Right lobe of liver (tissue), 6 donors: Measurements from ENCODE around the gene LYST. TPM values are rescaled to one million over a fixed set of nuclear protein-coding genes. Genes with fewer than 3 reads are reported as not detected.
A peak's percentile ranks its signal among the peaks of the same experiment; 100 is the strongest.

Source experiments
- ATAC-seq, 4 donors: fragments of 200-7000 bp; cut with Tn5 transposase; one replicate each; pipeline ENCODE4 v1.9.1; 2020; ENCODE audit warnings: mild to moderate bottlenecking in 4 of 4, moderate library complexity in 4 of 4
- DNase-seq, 3 donors: peaks; one replicate each; pipeline ENCODE4 v3.0.0-alpha.2; 2020
- H3K27ac ChIP-seq, 3 donors: fragments of 200-600 bp; one replicate each; pipeline ENCODE4 v1.8.0; 2022
- H3K27me3 ChIP-seq, 2 donors: fragments of 200-600 bp; one replicate each; pipeline ENCODE4 v1.8.0; 2022
- H3K36me3 ChIP-seq, 4 donors: fragments of 200-600 bp; sonication (generic) in 1 of 4; one replicate each; pipeline versions ENCODE4 v1.5.1 to v1.8.0; 2017 to 2022; ENCODE audit warnings: control low read depth in 1 of 4
- H3K4me1 ChIP-seq, 4 donors: fragments of 200-600 bp; sonication (generic) in 1 of 4; one replicate each; pipeline versions ENCODE4 v1.5.1 to v1.8.0; 2017 to 2022; ENCODE audit warnings: control low read depth in 1 of 4
- H3K4me3 ChIP-seq, 3 donors: fragments of 200-600 bp; one replicate each; pipeline ENCODE4 v1.8.0; 2022
- H3K9me3 ChIP-seq, 4 donors: fragments of 200-600 bp; sonication (generic) in 1 of 4; one replicate each; pipeline versions ENCODE4 v1.5.1 to v1.8.0; 2017 to 2022; ENCODE audit warnings: control low read depth in 1 of 4
- CTCF ChIP-seq, 4 donors: fragments of 200-600 bp in 3 of 4; fragments of 450-650 bp in 1 of 4; IDR thresholded peaks; one replicate each; pipeline versions ENCODE4 v1.5.1 to v1.8.0; 2016 to 2022; ENCODE audit warnings: antibody characterized with exemption in 4 of 4, mild to moderate bottlenecking in 2 of 4
- POLR2A ChIP-seq: fragments of 450-650 bp; IDR thresholded peaks from one replicate; pipeline ENCODE4 v1.6.1; 2017; ENCODE audit warnings: antibody characterized with exemption, mild to moderate bottlenecking
- WGBS: methylation state at CpG from one replicate; pipeline ENCODE4 v1.1.6; 2018; ENCODE audit warnings: low coverage, low lambda C conversion rate; ENCODE audit not compliant: insufficient coverage; ENCODE audit errors: missing lambda C conversion rate; 5-methylcytosine and 5-hydroxymethylcytosine counted together
- intact Hi-C, 2 donors: fragments of 100-400 bp; cut with DNase I; formaldehyde crosslinking; loops; one replicate each; pipeline versions ENCODE4 v1.11.2 to v1.14.1; 2022
- total RNA-seq, 6 experiments: library from RNA; depleted of rRNA in 2 of 6; stranded (reverse); fragments of >200 nt in 2 of 6; fragmentation: NEBNext Ultra II Directional in 3 of 6; extraction: Animal tissue kit (Norgen Biotek cat#: 25700) in 3 of 6; gene quantifications; one replicate each; pipeline versions ENCODE4 v1.1.0 to v1.2.4, GENCODE V29; 2016 to 2023
- donor health status: DM: no; HTN: yes; CAD: no.
- donor health status: DM: no; HTN: no; CAD: no.
- donor health status: DM: no; HTN: no; CAD: no.
- donor health status: DM: no; HTN: yes; CAD: no.
- donor health status: DM: no; HTN: yes; CAD: no.

The LYST gene
- total RNA-seq, 6 experiments from 2014 or later: 9.0 to 16.6 (median 12.5) TPM

- H3K4me3 ChIP-seq: no peak overlapping the region
- H3K36me3 ChIP-seq: no peaks in the 10 kb centered on the region
- intact Hi-C loops: loop anchor here in 1 of 2 donors (10.0 kb wide), 1 partner anchor 47 kb away; no protein-coding TSS in a partner anchor
- TF ChIP-seq POLR2A: no peak
- TF ChIP-seq CTCF (IDR thresholded peaks at IDR 0.05): no peak
- H3K4me1 ChIP-seq: peaks cover 0 to 10% (median 5%) of the 10 kb centered on the region in 4 donors
- H3K9me3 ChIP-seq: no peaks in the 10 kb centered on the region
- no peaks in the 10 kb centered on the region for H3K27me3 ChIP-seq
- DNase-seq: no peak
- H3K27ac ChIP-seq: no peak overlapping the region
- no peak for ATAC-seq
- 80% methylated on average over 2 of the region's 2 CpGs for WGBS
Observed at GRCh38 chr1:235887676-235888075, 21.0 kb upstream of the LYST start.

- Histone ChIP-seq H3K36me3 (no peaks in the 10 kb centered on the region), H3K27me3 (no peaks in the 10 kb centered on the region), H3K27ac (no peak overlapping the region), H3K4me1 (peaks cover 0 to 8% (median 2%) of the 10 kb centered on the region in 4 donors), H3K4me3 (no peak overlapping the region), H3K9me3 (no peaks in the 10 kb centered on the region)
- 63% methylated on average over 3 of the region's 3 CpGs for WGBS
- DNase-seq: no peak
- TF ChIP-seq POLR2A (no peak), CTCF (IDR thresholded peaks at IDR 0.05) (no peak)
- intact Hi-C loops: loop anchor here in 1 of 2 donors (10.0 kb wide), 1 partner anchor 49 kb away; no protein-coding TSS in a partner anchor
- ATAC-seq: no peak
Observed at GRCh38 chr1:235885655-235886262, 19.1 kb upstream of the LYST start.

- H3K36me3 ChIP-seq: no peaks in the 10 kb centered on the region
- WGBS: 11% methylated on average over 11 of the region's 12 CpGs
- H3K4me3 ChIP-seq: peak overlapping the region; percentile 26 to 46 (median 44)
- no peak for TF ChIP-seq CTCF (IDR thresholded peaks at IDR 0.05)
- TF ChIP-seq POLR2A: peak; percentile 78
- H3K27me3 ChIP-seq: no peaks in the 10 kb centered on the region
- ATAC-seq (peak; percentile 88 to 93 (median 90)), DNase-seq (peak; percentile 89 to 94 (median 89))
- H3K9me3 ChIP-seq: no peaks in the 10 kb centered on the region
- peaks cover 0 to 8% (median 2%) of the 10 kb centered on the region in 4 donors for H3K4me1 ChIP-seq
- peak overlapping the region; percentile 69 to 75 (median 75) for H3K27ac ChIP-seq
- intact Hi-C loops: loop anchor here in 1 of 2 donors (10.0 kb wide), 1 partner anchor 51 kb away; no protein-coding TSS in a partner anchor
Observed at GRCh38 chr1:235883261-235883927, 16.7 kb upstream of the LYST start.

GRCh38 chr1:235882816-235883215 lies 16.1 kb upstream of the LYST start:
- intact Hi-C loops: loop anchor here in 1 of 2 donors (10.0 kb wide), 1 partner anchor 52 kb away; no protein-coding TSS in a partner anchor
- ATAC-seq (peak; percentile 23 to 57 (median 46)), DNase-seq (peak in 1 of 3 donors; percentile 44)
- Histone ChIP-seq H3K27me3 (no peaks in the 10 kb centered on the region), H3K36me3 (no peaks in the 10 kb centered on the region), H3K4me3 (peak overlapping the region; percentile 26 to 46 (median 44)), H3K27ac (peak overlapping the region; percentile 69 to 75 (median 75)), H3K9me3 (no peaks in the 10 kb centered on the region), H3K4me1 (peaks cover 0 to 8% (median 2%) of the 10 kb centered on the region in 4 donors)
- 12% methylated on average over 5 of the region's 6 CpGs for WGBS
- no peak for TF ChIP-seq CTCF (IDR thresholded peaks at IDR 0.05)
- no peak for TF ChIP-seq POLR2A
